HG03097 (cell line): ENCODE measurements around the gene SLC5A5.

Experiments
- ATAC-seq: cut with Tn5 transposase; IDR thresholded peaks from one replicate; pipeline ENCODE4 v1.9.1; 2021; ENCODE audit not compliant: unreplicated experiment, low FRiP score

SLC5A5 gene

GRCh38 chr19:17846146-17846545 lies 25.6 kb upstream of the SLC5A5 start:
- ATAC-seq = no peak

GRCh38 chr19:17847538-17848366 lies 24.0 kb upstream of the SLC5A5 start, which contains the start of gene JAK3:
JAK3 (minus strand) TSS chr19:17847982; CDS start chr19:17844417, 3,565 bp downstream.
- peak; percentile 58 for ATAC-seq

- ATAC-seq = no peak
Measured at GRCh38 chr19:17848595-17849292, 23.0 kb upstream of the SLC5A5 start.

GRCh38 chr19:17854061-17854460 lies 17.7 kb upstream of the SLC5A5 start:
- ATAC-seq = no peak

- ATAC-seq = no peak
Measured at GRCh38 chr19:17855280-17856152, 16.2 kb upstream of the SLC5A5 start.

- ATAC-seq = peak; percentile 96
Measured at GRCh38 chr19:17859533-17860330, 12.0 kb upstream of the SLC5A5 start, which contains the start of gene RPL18A. RPL18A (plus strand) TSS chr19:17859910; CDS start chr19:17859957, 47 bp downstream.

- no peak for ATAC-seq
Measured at GRCh38 chr19:17860331-17860992, 11.3 kb upstream of the SLC5A5 start.

- no peak for ATAC-seq
Measured at GRCh38 chr19:17860993-17861360, 10.8 kb upstream of the SLC5A5 start.

- no peak for ATAC-seq
Measured at GRCh38 chr19:17861542-17862402, 10.0 kb upstream of the SLC5A5 start.

GRCh38 chr19:17862711-17863519 lies 8.8 kb upstream of the SLC5A5 start:
- no peak for ATAC-seq

- ATAC-seq = no peak
Measured at GRCh38 chr19:17863520-17864182, 8.1 kb upstream of the SLC5A5 start.

- no peak for ATAC-seq
Measured at GRCh38 chr19:17865364-17866311, 6.1 kb upstream of the SLC5A5 start.

GRCh38 chr19:17866312-17866963 lies 5.3 kb upstream of the SLC5A5 start:
- ATAC-seq = no peak

GRCh38 chr19:17866964-17867486 lies 4.7 kb upstream of the SLC5A5 start:
- no peak for ATAC-seq

GRCh38 chr19:17868669-17869068 lies 3.1 kb upstream of the SLC5A5 start:
- ATAC-seq = no peak
